Activated CD4-positive, alpha-beta T cell treated with anti-CD3 and anti-CD28 coated beads, Interleukin-2, Interleukin-6, amounts not matched to agents 100 ng/mL and 50 ng/mL, durations not matched to agents 16 hours and 8 hours (primary cell): Measurements from ENCODE around the gene HOXB3.

Source experiments
- DNase-seq: peaks from one replicate; pipeline ENCODE4 v3.0.0-alpha.2; 2020

HOXB3 gene

DNA sequence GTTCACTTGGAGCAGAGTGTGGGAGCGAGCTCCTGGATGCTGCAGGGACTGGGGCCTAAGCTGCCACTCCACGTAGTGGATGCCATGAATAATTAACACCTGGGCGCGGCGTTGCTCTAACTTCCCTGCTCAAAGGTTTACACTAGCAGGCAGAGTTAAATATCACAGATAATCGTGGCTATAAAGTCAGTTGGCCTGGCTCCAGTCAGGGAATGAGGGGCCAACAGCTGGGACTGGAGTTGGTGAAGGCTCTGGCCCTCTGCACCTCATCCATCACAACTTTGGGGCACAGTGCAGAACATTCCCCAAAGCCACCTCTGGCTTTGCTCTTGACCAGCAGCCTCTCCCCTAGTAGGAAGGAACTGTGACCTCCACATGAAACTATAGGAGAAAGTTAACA is 22.8 kb downstream of the HOXB3 start:
- DNase-seq: no peak

DNA sequence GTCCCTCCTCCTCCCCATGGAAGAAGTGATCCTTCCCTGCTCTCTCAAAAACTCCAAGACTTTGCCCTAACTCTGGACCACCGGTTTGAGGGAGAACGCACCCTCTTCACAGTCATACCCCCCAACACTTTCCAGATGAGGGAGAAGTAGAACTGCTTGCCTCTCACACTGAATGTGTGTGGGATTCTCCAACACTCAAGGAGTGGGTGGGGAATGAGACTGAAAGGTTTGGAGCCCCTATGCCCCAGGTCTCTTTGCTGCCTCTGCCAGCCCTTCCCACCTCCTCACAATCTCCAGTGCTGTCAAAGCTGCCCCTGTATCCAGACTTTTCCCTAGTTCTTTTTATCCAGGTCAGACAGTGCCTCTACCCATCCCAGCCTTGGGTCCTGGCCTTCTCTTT is 23.3 kb downstream of the HOXB3 start:
- no peak for DNase-seq

DNA sequence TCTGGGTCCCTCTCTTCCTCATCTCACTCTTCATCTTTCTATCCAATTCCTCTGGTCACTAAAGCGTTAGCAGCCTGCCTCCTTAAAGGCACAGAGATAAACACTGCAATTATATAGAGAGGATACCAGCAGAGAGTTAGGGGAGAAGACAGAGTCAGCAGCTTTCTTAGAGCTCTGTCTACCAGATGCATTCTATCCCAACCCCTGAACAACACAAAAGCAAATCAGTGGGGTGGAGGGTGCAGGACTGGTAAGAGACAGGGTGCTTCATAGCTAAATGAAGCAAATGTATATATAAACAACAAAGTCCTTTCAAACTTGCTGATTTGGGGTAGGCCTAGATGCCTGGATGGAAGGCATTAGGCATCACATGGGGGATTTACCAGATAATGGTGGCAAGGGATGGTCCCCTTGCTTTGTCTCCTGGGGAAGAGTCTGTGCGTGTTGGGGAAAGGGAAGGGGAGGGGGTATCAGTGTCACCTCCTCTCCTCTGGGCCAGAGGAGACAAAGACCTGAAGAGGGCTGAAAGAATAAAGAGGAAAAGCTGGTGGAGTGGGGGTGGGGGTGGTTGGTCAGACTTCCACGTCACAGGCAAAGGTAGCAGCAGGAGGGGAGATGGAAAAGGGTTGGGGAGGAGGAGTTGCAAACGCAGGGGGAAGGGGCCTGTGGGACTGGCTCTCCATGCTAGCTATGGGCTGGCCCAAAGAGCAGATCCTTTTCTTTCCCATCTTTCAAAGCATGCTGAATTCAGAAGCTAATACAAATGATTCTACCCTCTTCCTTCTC is 23.9 kb downstream of the HOXB3 start:
- no peak for DNase-seq

DNA sequence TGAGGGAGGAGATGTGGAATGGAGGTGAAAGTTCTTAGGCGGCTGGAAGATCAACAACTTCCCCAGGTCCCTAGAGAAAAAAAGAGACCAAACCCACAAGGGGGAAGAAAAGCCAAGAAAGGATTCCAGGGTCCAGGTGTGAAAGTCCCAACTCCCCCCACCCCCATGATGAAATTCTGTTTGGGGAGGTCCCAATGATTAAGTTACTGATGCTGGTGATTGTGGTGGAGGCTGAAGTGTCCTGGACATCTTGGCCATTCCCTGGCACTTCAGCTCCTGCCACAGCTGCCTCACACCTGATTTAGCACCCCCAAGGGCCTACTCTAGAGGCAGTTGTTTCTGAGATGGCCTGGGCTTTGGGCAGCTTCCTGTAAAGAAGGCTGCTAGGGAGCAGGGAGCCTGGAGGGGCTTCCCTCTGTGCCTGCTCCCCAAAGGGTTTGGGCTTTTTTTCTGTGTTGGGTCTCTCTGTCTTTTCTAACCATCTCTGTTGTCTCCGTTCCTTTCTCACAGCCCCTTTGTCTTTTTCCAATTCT is 25.0 kb downstream of the HOXB3 start:
- DNase-seq: no peak

DNA sequence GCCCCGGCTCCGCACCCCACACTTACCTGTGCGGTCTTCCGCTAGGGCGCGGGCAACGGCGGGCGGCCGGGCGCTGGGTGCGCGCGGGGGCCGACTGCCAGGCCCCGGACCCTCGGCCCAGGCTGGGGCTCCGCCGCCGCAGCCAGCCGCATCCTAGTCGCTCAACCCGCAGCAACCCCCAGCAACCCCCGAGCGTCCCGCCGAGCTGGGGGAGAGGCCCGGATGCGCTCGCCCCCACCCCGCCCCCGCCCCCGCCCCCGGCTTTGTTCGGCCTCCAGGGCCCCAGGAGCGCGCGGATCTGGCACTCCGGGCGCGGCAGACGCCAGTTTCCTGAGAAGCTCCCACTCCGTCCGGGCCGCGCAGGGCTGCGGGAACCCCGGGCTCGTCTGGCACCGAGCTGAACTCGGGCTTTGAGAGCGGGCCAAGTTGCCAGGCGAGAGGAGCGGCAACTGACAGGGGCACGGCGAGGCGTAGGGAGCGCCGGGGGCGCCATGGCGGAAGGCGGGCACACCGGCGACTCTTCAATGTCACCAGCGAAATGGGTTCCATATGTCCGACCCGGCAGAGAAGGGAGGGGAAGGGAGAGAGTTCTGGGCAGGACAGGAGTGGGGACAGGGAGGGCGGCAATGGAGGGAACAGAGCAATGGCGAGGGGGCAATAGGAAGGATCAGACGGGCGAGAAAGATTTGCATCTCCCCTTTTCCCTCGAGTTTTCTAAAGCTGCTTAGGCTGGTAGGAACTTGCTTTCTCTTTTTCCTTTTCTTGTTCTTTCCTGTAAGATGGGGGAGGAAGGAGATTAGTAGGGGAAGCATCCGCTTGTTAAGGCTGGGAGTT is 25.6 kb downstream of the HOXB3 start:
- DNase-seq: no peak

DNA sequence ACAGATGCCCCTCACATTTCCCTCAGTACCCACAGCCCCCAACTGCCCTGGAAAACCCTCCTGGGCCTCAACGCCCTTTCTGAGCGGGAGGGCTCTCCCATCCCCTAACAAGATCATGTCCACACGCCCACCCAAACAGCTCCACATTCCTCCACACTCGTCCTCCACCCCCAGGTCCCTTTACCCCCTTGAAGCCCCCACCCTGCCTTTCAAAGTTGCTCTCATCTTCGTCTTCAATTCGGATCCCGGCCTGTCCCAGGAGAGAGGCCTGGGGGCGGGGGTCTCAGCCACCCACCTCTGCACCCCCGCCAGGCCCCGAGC is 26.2 kb downstream of the HOXB3 start:
- DNase-seq: no peak

DNA sequence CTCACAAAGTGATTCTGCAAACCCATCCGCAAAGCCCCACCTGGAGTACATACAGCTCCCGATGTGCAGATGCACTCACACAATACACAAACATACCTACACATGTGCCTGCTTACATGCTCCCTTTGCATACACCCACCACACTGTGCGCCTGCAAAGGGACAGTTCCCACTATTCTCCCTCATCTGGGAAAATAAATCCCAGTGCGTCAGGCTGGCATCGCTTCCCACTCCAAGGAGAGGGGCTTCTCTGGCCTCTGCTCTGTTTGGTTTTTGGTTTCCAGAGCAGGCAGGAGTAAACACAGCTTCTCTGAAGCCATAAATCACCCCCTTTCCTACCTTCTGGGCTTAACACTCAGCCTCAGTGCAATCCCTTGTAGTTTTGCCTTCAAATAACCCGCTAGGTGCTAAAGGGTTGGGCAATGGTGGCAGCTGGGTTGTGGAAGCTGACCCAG is 26.6 kb downstream of the HOXB3 start:
- no peak for DNase-seq

DNA sequence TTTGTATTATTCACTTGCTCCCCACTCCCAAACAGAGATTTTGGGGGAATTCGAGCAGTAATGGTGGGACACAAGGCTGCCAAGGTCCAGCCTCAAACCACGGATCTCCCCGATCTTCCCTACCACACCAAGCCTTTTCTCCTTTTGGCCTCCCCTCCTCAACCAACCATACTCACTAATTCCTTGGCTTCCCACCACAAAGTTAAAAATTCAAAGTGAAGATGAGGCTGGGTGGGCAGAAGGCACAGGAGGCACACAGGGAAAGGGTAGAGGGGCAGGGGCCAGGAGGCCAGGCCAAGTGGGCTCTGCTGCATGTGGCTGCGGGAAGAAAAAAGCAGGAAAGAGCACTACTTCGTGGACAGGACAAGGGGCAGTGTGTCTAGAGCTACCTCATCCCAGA is 27.1 kb downstream of the HOXB3 start:
- no peak for DNase-seq

DNA sequence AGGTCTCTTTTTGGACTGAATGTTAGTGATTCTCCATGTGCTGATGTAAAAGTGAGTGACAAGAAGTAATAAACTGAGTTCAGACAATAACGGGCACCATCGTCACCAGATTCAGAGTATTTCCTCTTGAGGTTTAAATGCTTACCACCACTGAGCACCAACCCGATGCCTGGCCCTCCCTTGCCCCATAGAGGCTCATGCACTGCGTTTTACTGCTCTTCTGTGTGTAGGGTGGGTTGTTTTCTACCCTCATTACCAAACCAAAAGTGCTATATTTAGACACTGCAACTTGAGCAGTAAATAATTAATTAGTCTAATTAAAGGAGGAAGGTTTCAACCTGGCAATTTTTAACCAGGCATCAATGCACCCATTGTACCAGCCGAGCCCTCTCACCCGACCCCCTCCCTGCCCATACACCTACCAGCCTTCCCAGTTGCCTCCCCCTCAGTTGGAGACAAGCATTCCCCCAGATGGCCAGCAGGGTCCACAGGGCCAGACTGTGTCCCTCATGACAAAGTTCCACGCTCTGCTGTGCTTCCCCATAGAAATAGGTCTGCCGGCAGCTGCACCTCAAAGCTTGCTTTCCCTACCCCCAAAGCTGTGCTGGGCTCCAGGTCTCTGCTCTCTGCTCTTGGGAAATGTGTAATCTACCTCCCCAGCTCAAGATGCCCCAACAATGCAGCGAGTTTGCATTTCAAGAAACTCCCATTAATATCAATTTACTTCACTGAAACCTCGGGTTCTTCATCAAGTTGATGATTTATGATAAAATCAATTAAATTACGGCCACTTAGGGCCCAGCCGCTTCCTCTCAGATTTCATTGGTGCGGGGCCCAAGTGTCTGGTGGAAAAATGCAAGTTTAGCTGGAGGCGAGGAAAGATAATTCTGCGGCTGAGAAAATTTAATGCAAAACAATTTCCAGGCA is 27.9 kb downstream of the HOXB3 start:
- DNase-seq: no peak

DNA sequence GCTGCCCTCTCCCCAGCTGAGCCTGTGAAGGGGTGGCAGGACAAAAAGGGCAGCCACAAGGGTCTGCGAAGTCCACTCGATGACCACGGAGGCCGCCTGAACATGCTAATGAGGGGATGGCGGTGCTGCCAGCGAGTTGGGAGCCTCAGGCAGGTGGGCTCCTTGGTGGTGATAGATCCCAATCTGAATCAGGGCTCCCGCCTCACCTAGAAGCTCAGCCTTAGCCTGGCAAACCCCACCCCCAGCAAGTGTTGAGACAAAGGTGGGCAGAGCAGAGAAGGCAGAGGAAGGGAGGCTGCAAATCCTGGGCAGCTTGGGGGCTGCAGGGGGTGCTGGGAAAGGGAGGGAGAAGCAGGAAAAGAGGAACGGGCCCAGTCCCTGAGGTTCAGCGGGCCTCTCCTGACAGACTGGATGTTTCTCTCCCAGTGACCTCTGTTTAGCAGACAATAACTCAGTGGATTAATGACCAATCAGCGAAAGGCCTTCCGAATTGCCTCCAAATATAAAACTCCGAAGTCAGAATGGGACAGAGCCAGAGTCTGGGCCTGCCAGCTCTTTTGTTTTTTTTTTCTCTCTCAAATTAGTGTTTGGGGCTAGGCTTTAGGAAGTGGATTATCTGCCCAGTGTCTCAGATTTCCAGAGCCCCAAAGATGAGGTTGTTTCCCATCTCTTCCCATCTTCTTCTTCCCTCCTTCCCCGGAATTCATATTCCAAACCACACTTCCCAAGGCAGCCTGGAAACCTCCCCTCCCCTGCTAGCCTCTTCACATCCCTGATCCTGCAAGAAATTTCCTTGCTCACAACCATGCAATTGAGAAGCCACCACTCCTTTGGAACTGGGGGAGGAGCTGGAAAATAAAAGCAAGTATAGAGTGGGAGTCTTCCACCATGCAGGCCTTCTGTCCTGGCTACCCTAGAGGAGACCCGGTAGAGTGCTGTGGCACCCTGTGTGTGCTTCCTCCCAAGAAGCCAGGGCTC is 29.9 kb downstream of the HOXB3 start:
- DNase-seq: no peak

DNA sequence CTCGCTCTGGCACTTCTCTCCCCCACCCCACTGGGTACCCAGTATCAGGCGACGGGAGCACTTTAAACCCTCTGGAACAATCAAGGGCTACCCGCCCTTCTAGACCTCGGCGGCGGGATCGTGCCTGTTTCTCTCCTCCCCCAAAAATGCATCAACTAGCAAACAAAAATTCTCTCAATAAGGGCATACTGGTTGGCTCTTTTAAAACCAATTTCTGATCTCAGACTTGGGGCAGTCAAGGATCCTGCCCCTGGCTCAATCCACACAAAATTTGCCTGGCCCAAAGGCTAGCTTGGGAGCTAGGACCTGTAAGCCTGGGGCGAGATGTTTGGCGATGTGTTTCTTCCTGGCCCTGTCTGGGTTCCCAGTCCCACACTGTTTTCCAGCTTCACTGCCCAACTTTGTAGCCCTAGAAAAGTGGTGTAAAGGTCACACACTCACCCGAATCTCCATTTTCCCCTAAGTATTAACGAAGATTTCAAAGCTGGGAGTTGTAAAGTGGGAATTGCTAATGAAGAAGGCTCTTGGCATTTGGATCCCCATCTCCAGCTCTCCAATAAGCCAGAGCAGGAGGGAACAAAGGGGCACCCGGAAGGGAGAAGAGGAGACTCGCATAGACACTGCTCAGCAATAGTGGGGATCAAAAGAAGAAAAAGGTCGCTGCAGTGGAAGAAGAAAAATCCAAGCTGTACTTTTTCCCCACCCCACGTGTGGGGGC is 30.8 kb downstream of the HOXB3 start:
- DNase-seq: no peak

DNA sequence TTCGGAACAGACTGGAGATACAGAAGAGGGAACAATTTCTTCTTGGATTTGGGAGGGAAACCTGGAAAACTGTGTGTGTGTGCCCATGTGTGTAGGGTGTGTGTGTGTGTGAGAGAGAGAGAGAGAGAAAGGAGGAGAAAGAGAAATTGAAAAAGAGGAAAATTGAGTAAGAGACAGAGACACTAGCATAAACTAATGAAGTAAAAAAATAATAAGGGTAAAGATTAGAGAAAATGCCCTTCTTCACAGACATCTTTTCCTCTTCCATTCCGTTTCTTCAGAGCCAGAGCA is 31.3 kb downstream of the HOXB3 start:
- DNase-seq: no peak

DNA sequence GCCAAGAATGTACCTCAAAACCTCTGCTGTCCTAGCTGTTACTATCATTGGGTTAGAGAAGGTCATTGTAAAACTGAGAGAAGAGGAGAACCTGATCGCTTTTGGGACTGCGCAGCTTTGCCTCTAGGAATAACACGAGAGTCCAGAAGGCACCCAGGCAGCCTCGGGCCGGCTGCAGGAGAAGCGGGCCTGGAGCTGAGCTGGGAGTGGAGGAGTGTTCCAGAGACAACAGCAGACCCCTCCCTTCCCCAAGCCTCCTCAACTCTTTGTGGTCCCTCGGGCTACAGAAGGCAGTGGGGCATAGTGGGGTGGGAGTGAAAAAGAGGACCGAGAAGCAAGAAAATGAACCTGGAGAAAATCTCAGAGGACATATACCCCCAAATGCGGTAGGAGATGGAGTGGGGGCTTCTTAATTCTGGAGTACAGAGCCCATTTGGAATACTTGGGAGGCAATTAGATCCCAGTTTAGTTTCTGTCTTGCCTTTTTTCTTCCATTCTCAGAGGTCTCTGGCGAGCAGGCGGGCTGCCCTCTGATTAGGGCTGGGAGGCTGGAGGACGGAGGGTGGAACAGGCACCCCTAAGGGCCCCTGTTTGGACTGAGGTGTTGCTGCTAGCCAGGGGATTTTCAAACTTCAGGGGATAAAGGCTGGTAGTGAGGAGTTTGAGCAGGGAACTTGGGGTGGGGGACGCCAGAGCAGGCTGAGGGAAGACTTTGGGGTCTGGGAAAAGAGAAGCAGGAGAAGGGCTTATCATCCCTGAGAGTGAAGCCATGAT is 31.8 kb downstream of the HOXB3 start:
- DNase-seq: no peak

DNA sequence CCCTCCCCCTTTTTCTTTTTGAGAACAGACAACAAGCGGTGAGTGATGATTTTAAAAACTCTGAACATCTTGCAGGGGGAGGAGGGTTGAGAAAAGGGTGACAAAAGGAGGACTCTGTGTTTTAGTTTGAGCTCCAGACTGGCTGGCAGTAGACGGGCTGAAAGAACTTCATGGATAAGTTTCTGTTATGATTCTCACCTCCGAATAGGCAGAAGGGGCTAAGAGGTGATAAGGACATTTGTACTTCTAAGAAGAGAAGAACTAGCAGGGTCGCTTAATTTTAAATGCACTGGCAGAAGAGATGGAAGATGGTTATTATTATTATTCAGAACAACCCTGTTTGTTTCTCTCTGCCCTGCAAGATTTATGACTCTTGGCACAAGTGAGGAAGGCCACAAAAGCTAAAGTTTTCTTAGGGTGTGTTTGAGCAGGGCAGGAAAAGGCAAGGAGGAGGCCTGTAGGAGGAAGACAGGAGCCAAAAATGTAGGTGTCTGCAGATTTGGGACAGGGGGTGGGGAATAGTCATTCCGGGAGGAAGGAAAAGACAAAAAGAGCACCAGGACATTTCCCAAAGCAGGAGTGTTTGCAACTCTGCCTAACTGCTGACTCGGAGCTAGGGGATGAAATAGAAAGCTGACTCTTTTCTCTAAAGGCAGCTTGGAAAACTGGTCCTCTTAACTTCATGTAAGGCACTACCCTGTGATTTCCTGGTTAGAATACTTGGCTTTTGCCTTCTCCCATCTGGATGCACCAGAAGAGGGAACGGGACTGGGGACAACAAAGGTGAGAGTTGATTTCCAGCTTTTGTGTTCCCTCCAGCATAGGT is 33.3 kb downstream of the HOXB3 start:
- no peak for DNase-seq

DNA sequence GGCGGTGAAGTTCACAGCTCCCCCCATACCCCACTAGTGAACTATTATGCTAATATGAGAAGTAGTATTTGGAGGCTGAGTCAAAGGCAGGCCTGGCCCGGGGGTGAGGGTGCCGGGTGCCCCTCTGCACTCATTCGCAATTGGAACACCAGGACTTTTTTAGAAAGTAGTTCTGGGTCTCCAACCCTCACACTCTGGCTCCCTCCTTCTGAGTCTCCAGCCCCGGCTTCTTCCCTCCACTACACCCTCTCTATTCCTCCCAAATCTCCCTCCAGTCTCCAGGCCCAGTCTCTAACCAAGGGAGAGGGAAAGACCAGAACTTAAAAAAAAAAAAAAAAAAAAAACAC is 33.8 kb downstream of the HOXB3 start:
- DNase-seq: no peak

DNA sequence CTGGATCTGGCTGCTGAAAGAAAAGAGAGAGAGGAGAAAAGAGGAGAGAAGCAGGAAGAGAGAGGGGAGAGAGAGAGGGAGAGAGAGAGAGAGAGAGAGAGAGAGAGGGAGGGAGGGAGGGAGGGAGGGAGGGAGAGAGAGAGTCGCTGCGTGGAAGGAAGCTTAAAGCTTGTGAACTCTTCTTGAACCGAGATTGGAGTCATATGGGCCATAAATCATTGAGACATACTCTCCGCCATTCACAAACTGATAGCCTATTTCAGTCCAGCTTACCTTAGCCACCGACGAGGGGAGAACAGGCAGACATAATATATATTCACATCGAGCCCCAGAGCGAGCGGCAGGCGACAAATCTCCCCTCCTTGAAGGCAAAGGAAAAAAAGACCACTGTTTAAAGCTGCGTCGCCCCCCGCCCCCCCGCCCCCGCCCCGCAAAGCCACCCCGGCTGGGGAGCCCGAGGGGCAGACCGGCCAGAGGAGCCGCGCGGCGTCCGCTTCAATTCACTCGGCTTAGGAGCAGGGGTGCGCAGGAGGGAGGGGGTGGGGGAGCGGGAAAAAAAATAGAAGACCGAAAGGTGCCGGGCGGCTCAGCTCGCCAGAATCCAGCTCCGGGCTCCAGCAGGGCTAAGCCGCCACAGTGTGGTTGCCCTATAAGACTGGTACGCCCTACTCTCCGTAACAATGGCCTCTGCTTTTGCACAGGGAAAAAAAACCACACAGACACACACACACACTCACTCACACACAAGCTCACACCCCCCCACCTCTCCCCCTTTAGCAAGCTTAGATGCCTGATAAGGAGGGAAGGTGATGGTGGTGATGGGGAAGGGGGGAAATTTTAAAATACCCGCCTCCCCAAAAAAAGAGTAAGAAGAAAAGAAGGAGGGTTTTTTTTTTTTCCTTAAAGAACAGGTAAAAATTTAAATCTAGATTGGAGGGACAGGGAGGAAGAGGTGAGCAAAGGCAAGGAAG is 34.5 kb downstream of the HOXB3 start:
- no peak for DNase-seq

DNA sequence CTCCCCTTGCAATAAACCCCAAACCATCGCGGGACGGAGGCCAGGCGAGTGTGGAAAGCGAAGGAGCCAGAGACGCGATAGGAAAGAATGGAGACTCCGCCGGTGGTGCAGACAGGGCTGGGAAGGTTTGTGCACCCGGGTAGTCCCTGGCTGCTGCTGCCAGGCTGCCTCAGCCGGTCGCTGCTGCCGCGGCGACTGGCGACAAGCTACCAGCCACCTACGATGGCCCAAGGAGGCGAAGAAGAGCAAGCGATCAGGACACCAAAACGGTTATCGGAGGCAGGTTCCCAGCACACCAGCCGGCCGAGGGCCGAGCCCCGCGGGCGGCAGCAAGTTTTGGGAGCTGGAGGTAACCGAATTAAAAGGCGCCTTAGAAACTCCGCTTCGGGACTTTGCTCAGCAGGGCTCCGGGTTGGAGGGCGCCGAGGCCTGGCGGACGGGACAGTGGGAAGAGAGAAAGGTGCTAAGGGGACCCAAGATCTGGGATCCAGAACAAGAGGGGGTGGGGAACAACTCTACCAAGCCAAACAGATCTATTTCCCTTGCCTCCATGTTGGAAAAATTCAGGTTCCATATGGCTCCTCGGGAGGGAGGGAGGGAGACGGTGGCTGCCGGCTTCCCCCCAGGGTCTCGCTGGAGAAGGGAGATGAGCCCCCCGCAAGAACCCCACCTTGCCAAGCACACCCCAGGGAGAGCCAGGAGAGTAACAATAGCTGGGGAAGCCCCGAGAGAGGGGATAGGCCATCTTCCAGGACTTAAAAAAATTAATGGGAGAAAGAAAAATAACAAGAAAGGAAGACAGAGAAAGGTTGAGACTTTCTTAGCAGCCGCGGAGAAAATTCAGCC is 35.4 kb downstream of the HOXB3 start:
- DNase-seq: no peak

DNA sequence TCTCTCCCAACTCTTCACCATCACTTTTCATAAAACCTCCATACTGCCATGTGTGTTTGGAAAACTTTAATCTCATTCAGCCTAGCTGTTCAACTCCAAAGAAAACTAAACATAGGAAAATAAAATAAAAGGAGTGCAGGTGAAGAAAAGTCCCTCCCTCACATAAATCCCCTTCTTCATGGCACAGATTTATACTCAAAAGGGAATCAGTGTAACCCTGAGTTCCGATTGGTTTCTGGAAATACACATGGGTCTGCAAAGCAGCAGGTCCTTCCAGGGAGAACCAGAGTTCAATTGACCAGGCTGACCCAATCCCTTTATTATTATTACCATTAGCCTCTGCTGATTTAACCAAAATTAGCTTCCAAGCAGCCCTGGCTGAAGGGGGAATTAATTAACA is 36.2 kb downstream of the HOXB3 start:
- DNase-seq: no peak
